Measurements from ENCODE around the gene CATSPER3.

CATSPER3 gene

GRCh38 chr5:135057233-135057632 is 89.5 kb downstream of the CATSPER3 start:
- Histone ChIP-seq H3K4me3 (replicated peaks; ENCODE audit: insufficient read depth, low read length) (no peak overlapping the region), H3K27ac (replicated peaks) (no peak overlapping the region), H3K27me3 (ENCODE audit: insufficient read depth, poor library complexity, severe bottlenecking) (no peaks in the 10 kb centered on the region)
- DNase-seq (ENCODE audit: low read depth in 1 of 2, low spot score in 1 of 2): no peak
- no peak for TF ChIP-seq REST (IDR thresholded peaks at IDR 0.05; ENCODE audit: insufficient replicate concordance, low read depth)
- TF ChIP-seq CTCF (IDR thresholded peaks at IDR 0.05; ENCODE audit: insufficient read depth, low read length): no peak
- TF ChIP-seq SPI1 (IDR thresholded peaks at IDR 0.05; ENCODE audit: borderline replicate concordance, low read depth): no peak
- TF ChIP-seq POLR2AphosphoS5 (IDR thresholded peaks at IDR 0.05; ENCODE audit: low read depth): no peak
- TF ChIP-seq GABPA (IDR thresholded peaks at IDR 0.05; ENCODE audit: low read depth): no peak

- TF ChIP-seq GABPA (IDR thresholded peaks at IDR 0.05; ENCODE audit: low read depth): no peak
- no peak for TF ChIP-seq POLR2AphosphoS5 (IDR thresholded peaks at IDR 0.05; ENCODE audit: low read depth)
- TF ChIP-seq SPI1 (IDR thresholded peaks at IDR 0.05; ENCODE audit: borderline replicate concordance, low read depth): no peak
- TF ChIP-seq CTCF (IDR thresholded peaks at IDR 0.05; ENCODE audit: insufficient read depth, low read length): no peak
- Histone ChIP-seq H3K4me3 (replicated peaks; ENCODE audit: insufficient read depth, low read length) (no peak overlapping the region), H3K27ac (replicated peaks) (no peak overlapping the region), H3K27me3 (ENCODE audit: insufficient read depth, poor library complexity, severe bottlenecking) (no peaks in the 10 kb centered on the region)
- no peak for DNase-seq (ENCODE audit: low read depth in 1 of 2, low spot score in 1 of 2)
Observed at GRCh38 chr5:135058331-135058732, 90.6 kb downstream of the CATSPER3 start.

- DNase-seq (ENCODE audit: low read depth in 1 of 2, low spot score in 1 of 2): no peak
- TF ChIP-seq POLR2AphosphoS5 (IDR thresholded peaks at IDR 0.05; ENCODE audit: low read depth) (no peak), CTCF (IDR thresholded peaks at IDR 0.05; ENCODE audit: insufficient read depth, low read length) (no peak), GABPA (IDR thresholded peaks at IDR 0.05; ENCODE audit: low read depth) (no peak), SPI1 (IDR thresholded peaks at IDR 0.05; ENCODE audit: borderline replicate concordance, low read depth) (no peak), REST (IDR thresholded peaks at IDR 0.05; ENCODE audit: insufficient replicate concordance, low read depth) (no peak)
- no peaks in the 10 kb centered on the region for H3K27me3 ChIP-seq (ENCODE audit: insufficient read depth, poor library complexity, severe bottlenecking)
- no peak overlapping the region for H3K27ac ChIP-seq (replicated peaks)
- no peak overlapping the region for H3K4me3 ChIP-seq (replicated peaks; ENCODE audit: insufficient read depth, low read length)
Observed at GRCh38 chr5:135059000-135059923, 91.6 kb downstream of the CATSPER3 start.
